Esophagus squamous epithelium (tissue), 5 donors: ENCODE measurements around the gene ERMP1. TPM values are rescaled to one million over a fixed set of nuclear protein-coding genes. Genes with fewer than 3 reads are reported as not detected.

Source experiments
- DNase-seq: peaks from one replicate; lab custom pipeline; 2025; lab: John Stamatoyannopoulos, UW
- H3K27ac ChIP-seq, 4 donors: fragments of 200-600 bp; sonication (generic); one replicate each; pipeline ENCODE4 v1.5.1; 2016 to 2019; ENCODE audit warnings: mild to moderate bottlenecking in 1 of 4
- H3K27me3 ChIP-seq, 4 donors: fragments of 200-600 bp; sonication (generic); 1 replicate in 3 of 4; 2 replicates in 1 of 4; pipeline versions ENCODE4 v1.5.1 to v1.6.0; 2017 to 2021; ENCODE audit warnings: antibody characterized with exemption in 1 of 4
- H3K36me3 ChIP-seq, 3 donors: fragments of 200-600 bp; sonication (generic); one replicate each; pipeline ENCODE4 v1.5.1; 2016 to 2019
- H3K4me1 ChIP-seq, 3 donors: fragments of 200-600 bp; sonication (generic); one replicate each; pipeline ENCODE4 v1.5.1; 2017 to 2019
- H3K4me3 ChIP-seq, 4 donors: fragments of 200-600 bp; sonication (generic); 1 replicate in 3 of 4; 2 replicates in 1 of 4; pipeline ENCODE4 v1.5.1; 2016 to 2019; ENCODE audit warnings: mild to moderate bottlenecking in 2 of 4, moderate library complexity in 1 of 4
- H3K9me3 ChIP-seq, 3 donors: fragments of 200-600 bp; sonication (generic); one replicate each; pipeline ENCODE4 v1.5.1; 2016 to 2019
- POLR2A ChIP-seq, 4 donors: fragments of 450-650 bp; IDR thresholded peaks; one replicate each; pipeline ENCODE4 v1.6.1; 2017; ENCODE audit warnings: antibody characterized with exemption in 4 of 4, mild to moderate bottlenecking in 4 of 4, moderate library complexity in 3 of 4
- WGBS, 2 donors: methylation state at CpG; one replicate each; pipeline ENCODE4 v1.1.5; 2018; 5-methylcytosine and 5-hydroxymethylcytosine counted together
- intact Hi-C: fragments of 100-400 bp; cut with DNase I; formaldehyde crosslinking; loops from one replicate; pipeline ENCODE4 v1.15.0; 2022
- total RNA-seq, 4 donors: library from RNA; depleted of rRNA; stranded (reverse); fragments of >200 nt; gene quantifications; one replicate each; pipeline ENCODE4 v1.1.0, GENCODE V29; 2016
- TF ChIP-seq, protein P1 (sequence below), 6 experiments: fragments of 450-650 bp in 4 of 6; fragments of 200-600 bp in 2 of 6; sonication (generic) in 2 of 6; IDR thresholded peaks; one replicate each; pipeline ENCODE4 v1.5.1; 2016 to 2019; ENCODE audit warnings: antibody characterized with exemption in 6 of 6, mild to moderate bottlenecking in 4 of 6, moderate library complexity in 4 of 6
- donor health status: DM: yes; HTN: yes; CAD: no.

Gene ERMP1
- total RNA-seq, 4 donors from 2014 or later, result 24.4 to 38.2 (median 29.9) TPM

DNA sequence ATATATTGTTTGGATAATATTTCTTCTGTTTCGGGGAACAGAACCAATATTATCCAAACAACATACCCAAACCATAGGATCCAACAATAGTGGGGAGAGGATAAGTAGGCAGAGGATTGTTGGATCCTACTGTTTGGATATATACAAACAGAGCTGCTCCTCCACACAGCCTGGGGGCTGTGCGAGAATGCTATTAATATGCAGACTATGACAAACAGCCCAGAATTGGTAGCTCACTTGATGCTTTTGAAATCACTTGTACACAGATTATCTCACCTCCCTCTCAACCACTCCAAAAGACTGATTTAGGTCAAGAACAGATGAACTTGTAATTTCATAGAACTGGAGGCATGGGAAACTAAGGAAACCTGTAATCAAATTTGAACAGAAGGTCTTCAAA lies 33.4 kb upstream of the ERMP1 start:
- TF ChIP-seq POLR2A (IDR thresholded peaks at IDR 0.05), result no peak
- TF ChIP-seq, protein P1, sequence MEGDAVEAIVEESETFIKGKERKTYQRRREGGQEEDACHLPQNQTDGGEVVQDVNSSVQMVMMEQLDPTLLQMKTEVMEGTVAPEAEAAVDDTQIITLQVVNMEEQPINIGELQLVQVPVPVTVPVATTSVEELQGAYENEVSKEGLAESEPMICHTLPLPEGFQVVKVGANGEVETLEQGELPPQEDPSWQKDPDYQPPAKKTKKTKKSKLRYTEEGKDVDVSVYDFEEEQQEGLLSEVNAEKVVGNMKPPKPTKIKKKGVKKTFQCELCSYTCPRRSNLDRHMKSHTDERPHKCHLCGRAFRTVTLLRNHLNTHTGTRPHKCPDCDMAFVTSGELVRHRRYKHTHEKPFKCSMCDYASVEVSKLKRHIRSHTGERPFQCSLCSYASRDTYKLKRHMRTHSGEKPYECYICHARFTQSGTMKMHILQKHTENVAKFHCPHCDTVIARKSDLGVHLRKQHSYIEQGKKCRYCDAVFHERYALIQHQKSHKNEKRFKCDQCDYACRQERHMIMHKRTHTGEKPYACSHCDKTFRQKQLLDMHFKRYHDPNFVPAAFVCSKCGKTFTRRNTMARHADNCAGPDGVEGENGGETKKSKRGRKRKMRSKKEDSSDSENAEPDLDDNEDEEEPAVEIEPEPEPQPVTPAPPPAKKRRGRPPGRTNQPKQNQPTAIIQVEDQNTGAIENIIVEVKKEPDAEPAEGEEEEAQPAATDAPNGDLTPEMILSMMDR (IDR thresholded peaks at IDR 0.05), result no peak
- WGBS, 2 donors, result 89 to 96% methylated on average over 2 of the region's 2 CpGs
- DNase-seq, result no peak
- no peak overlapping the region for H3K27ac ChIP-seq
- H3K9me3 ChIP-seq, result no peaks in the 10 kb centered on the region
- H3K4me3 ChIP-seq, result no peak overlapping the region
- peaks cover 0 to 4% (median 0%) of the 10 kb centered on the region in 3 donors for H3K4me1 ChIP-seq
- H3K36me3 ChIP-seq, result peaks cover 0 to 9% (median 0%) of the 10 kb centered on the region in 3 donors
- no peaks in the 10 kb centered on the region for H3K27me3 ChIP-seq
- intact Hi-C loops, result no loop called here

DNA sequence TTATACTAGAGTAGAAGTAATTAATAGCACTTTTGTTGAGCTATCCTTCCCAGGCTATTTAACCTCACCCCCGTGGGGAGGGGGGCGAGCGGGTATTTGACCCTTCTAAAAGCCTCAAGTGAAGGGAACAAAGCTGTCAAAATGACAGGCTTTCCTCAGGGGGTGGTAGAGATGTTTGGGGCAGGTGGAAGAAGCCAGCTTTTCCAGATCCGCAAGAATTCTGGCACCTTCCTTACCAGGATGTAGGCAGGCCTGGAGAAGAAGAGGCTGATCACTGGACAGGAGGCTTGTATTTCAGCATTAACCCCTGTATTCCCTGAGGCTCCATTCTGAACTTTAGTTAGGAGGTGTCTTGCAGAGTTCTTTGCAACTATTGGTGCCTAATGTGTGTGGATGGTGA lies 31.5 kb upstream of the ERMP1 start:
- DNase-seq, result no peak
- H3K9me3 ChIP-seq, result no peaks in the 10 kb centered on the region
- intact Hi-C loops, result no loop called here
- WGBS, 2 donors, result 82 to 85% methylated on average over 4 of the region's 4 CpGs
- no peak overlapping the region for H3K27ac ChIP-seq
- H3K27me3 ChIP-seq, result no peaks in the 10 kb centered on the region
- no peaks in the 10 kb centered on the region for H3K4me1 ChIP-seq
- H3K4me3 ChIP-seq, result no peak overlapping the region
- H3K36me3 ChIP-seq, result peaks cover 0 to 9% (median 0%) of the 10 kb centered on the region in 3 donors
- TF ChIP-seq, protein P1 (IDR thresholded peaks at IDR 0.05), result no peak
- TF ChIP-seq POLR2A (IDR thresholded peaks at IDR 0.05), result no peak

DNA sequence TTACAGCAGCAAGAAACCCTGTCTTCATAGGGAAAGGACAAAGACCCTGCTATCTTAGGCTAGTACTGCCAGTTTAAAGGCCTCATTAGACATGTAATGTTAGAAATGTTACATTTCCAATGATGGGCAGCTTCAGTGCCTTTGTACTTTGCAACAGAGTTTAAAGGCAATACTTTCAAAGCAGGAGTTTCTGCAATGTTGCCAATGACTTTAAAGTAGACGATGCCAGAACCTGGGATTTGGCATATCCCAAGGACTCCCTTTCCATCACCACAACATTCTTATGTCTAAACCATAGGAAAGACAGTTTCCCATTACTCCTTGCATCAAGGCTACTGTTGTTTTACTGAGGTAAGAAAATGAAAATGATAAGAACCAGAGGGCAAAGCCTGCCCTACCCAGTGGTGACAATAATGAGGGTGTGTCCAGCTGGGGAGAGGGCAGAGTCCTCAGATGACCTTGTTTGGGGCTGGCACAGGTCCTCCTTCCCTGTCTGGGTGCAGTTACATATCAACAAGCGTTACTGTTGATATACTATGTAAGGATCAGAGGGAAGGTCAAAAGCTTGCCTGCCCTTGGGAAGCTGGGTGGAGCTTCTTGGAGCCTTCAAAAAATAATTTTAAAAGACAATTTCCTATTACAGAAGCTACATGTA lies 30.3 kb upstream of the ERMP1 start:
- Histone ChIP-seq H3K4me3 (no peak overlapping the region), H3K27ac (no peak overlapping the region), H3K36me3 (peaks cover 0 to 9% (median 0%) of the 10 kb centered on the region in 3 donors), H3K27me3 (no peaks in the 10 kb centered on the region), H3K4me1 (no peaks in the 10 kb centered on the region), H3K9me3 (no peaks in the 10 kb centered on the region)
- DNase-seq, result no peak
- 82 to 87% methylated on average over 2 of the region's 2 CpGs for WGBS, 2 donors
- TF ChIP-seq, protein P1 (IDR thresholded peaks at IDR 0.05), result no peak
- no peak for TF ChIP-seq POLR2A (IDR thresholded peaks at IDR 0.05)
- intact Hi-C loops, result no loop called here

DNA sequence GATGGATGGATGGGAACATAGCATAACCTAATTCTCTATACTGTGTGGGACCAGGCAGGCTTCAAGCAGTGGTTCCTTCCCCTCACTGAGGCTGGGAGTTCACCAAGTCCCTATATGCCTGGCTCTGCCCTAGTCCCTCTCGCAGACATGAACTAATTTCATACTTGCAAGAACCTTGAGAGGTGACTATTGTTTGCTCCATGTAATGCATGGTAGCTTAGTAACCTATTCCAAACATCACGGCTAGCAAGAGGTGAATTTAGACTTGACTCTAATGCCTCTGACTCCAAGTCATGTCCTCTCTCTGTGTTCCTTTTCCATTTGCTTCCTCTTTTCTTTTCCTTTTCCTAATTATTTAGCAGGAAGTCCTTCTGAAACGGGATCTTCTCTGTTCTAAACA lies 25.9 kb upstream of the ERMP1 start:
- no peak for DNase-seq
- H3K27ac ChIP-seq, result no peak overlapping the region
- H3K4me1 ChIP-seq, result no peaks in the 10 kb centered on the region
- intact Hi-C loops, result no loop called here
- no peaks in the 10 kb centered on the region for H3K27me3 ChIP-seq
- no peaks in the 10 kb centered on the region for H3K9me3 ChIP-seq
- no peak overlapping the region for H3K4me3 ChIP-seq
- 45 to 82% methylated on average over 3 of the region's 3 CpGs for WGBS, 2 donors
- TF ChIP-seq, protein P1 (IDR thresholded peaks at IDR 0.05), result no peak
- TF ChIP-seq POLR2A (IDR thresholded peaks at IDR 0.05), result no peak
- peaks cover 0 to 8% (median 0%) of the 10 kb centered on the region in 3 donors for H3K36me3 ChIP-seq

DNA sequence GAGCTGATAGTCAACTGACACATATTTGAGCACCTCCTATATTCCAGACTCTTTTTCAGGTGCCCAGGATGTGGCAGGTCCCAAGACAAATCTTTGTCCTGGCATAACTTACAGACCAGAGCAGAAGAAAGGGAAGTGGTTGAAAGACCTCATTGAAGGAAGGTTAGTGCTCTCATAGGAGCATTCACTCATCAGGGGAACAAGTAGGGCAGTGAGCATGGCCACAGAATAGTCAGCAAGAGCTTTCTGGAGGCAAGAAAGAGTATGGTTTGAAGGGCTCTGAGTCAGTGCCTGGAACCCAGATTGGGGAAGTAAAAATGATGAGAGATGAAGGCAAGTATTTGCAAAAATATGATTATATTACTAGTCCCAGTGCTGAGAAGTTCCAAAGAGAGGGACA lies 25.0 kb upstream of the ERMP1 start:
- no peak overlapping the region for H3K27ac ChIP-seq
- H3K9me3 ChIP-seq, result no peaks in the 10 kb centered on the region

More for the DNA sequence above, 25.0 kb upstream of the ERMP1 start:
- no peak for TF ChIP-seq POLR2A (IDR thresholded peaks at IDR 0.05)
- TF ChIP-seq, protein P1 (IDR thresholded peaks at IDR 0.05), result no peak
- no peak overlapping the region for H3K4me3 ChIP-seq
- H3K36me3 ChIP-seq, result peaks cover 0 to 8% (median 0%) of the 10 kb centered on the region in 3 donors
- DNase-seq, result no peak
- H3K27me3 ChIP-seq, result no peaks in the 10 kb centered on the region
- intact Hi-C loops, result no loop called here
- peaks cover 0 to 5% (median 0%) of the 10 kb centered on the region in 3 donors for H3K4me1 ChIP-seq
